Smooth muscle cell (in vitro differentiated cells): Measurements from ENCODE around the gene SEMA4A. TPM values are rescaled to one million over a fixed set of nuclear protein-coding genes. Genes with fewer than 3 reads are reported as not detected.

Experiments used
- DNase-seq: peaks from one replicate; lab custom pipeline; 2025; ENCODE audit not compliant: unreplicated experiment; lab: John Stamatoyannopoulos, UW
- H2AFZ ChIP-seq: fragments of 200-600 bp; sonication (generic); 2 replicates; pipeline ENCODE4 v1.6.0; 2016; ENCODE audit warnings: antibody characterized with exemption, low read depth, mild to moderate bottlenecking
- H3F3A ChIP-seq: fragments of 200-600 bp; sonication (generic); 2 replicates; pipeline ENCODE4 v1.6.0; 2017; ENCODE audit warnings: antibody characterized with exemption, low read depth
- H3K27ac ChIP-seq: fragments of 200-600 bp; sonication (generic); 2 replicates; pipeline ENCODE4 v1.5.1; 2016; ENCODE audit warnings: low read depth, mild to moderate bottlenecking
- H3K27me3 ChIP-seq: fragments of 200-600 bp; sonication (generic); 2 replicates; pipeline ENCODE4 v1.6.1; 2016; ENCODE audit warnings: low read depth, mild to moderate bottlenecking
- H3K36me3 ChIP-seq: fragments of 200-600 bp; sonication (generic); 2 replicates; pipeline ENCODE4 v1.5.1; 2016; ENCODE audit warnings: low read depth
- H3K4me1 ChIP-seq: fragments of 200-600 bp; sonication (generic); 2 replicates; pipeline ENCODE4 v1.5.1; 2016; ENCODE audit warnings: low read depth
- H3K4me2 ChIP-seq: fragments of 200-600 bp; sonication (generic); 2 replicates; pipeline ENCODE4 v1.6.0; 2016; ENCODE audit warnings: mild to moderate bottlenecking
- H3K4me3 ChIP-seq: fragments of 200-600 bp; sonication (generic); 2 replicates; pipeline ENCODE4 v1.5.1; 2016; ENCODE audit warnings: mild to moderate bottlenecking
- H3K79me2 ChIP-seq: fragments of 200-600 bp; sonication (generic); 2 replicates; pipeline ENCODE4 v1.6.0; 2016; ENCODE audit warnings: low read depth, mild to moderate bottlenecking
- H3K9ac ChIP-seq: fragments of 200-600 bp; sonication (generic); 2 replicates; pipeline ENCODE4 v1.6.0; 2016; ENCODE audit warnings: low read depth
- H3K9me3 ChIP-seq: fragments of 200-600 bp; sonication (generic); replicated peaks from 2 replicates; pipeline ENCODE4 v1.5.1; 2016; ENCODE audit warnings: low read depth
- H4K20me1 ChIP-seq: fragments of 200-600 bp; sonication (generic); 2 replicates; pipeline ENCODE4 v1.6.0; 2016; ENCODE audit warnings: low read depth
- WGBS: methylation state at CpG from one replicate; pipeline ENCODE4 v1.1.7; 2016; ENCODE audit warnings: low lambda C conversion rate; 5-methylcytosine and 5-hydroxymethylcytosine counted together
- polyA plus RNA-seq: library from polyadenylated mRNA; unstranded; fragments of >200 nt; fragmentation: Nextera tagmentation; extraction: Ambion mirVana; gene quantifications from 2 replicates; pipeline ENCODE4 v1.2.1, GENCODE V29; 2016
- total RNA-seq: library from RNA; depleted of rRNA; stranded (reverse); fragments of >200 nt; gene quantifications from 2 replicates; pipeline ENCODE4 v1.2.3, GENCODE V29; 2014
- TF ChIP-seq, protein P1 (sequence below): fragments of 200-600 bp; sonication (generic); IDR thresholded peaks from 2 replicates; pipeline ENCODE4 v1.5.1; 2017; ENCODE audit warnings: borderline replicate concordance, mild to moderate bottlenecking, antibody characterized with exemption; ENCODE audit not compliant: insufficient read depth, poor library complexity, severe bottlenecking

SEMA4A gene
- total and polyA plus RNA-seq, 2 experiments from 2014 or later, result 2.1 to 2.2 TPM

GRCh38 chr1:156195853-156196252 lies 42.5 kb downstream of the SEMA4A start:
- no peaks in the 10 kb centered on the region for H3K9me3 ChIP-seq
- no peak for DNase-seq
- no peak overlapping the region for H3K4me3 ChIP-seq
- H3K36me3 ChIP-seq, result no peaks in the 10 kb centered on the region
- peaks cover 17% of the 10 kb centered on the region for H4K20me1 ChIP-seq
- TF ChIP-seq, protein P1, sequence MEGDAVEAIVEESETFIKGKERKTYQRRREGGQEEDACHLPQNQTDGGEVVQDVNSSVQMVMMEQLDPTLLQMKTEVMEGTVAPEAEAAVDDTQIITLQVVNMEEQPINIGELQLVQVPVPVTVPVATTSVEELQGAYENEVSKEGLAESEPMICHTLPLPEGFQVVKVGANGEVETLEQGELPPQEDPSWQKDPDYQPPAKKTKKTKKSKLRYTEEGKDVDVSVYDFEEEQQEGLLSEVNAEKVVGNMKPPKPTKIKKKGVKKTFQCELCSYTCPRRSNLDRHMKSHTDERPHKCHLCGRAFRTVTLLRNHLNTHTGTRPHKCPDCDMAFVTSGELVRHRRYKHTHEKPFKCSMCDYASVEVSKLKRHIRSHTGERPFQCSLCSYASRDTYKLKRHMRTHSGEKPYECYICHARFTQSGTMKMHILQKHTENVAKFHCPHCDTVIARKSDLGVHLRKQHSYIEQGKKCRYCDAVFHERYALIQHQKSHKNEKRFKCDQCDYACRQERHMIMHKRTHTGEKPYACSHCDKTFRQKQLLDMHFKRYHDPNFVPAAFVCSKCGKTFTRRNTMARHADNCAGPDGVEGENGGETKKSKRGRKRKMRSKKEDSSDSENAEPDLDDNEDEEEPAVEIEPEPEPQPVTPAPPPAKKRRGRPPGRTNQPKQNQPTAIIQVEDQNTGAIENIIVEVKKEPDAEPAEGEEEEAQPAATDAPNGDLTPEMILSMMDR, result no peak
- H3K9ac ChIP-seq, result no peak overlapping the region
- WGBS, result 87% methylated on average over 4 of the region's 4 CpGs
- H3K27ac ChIP-seq, result no peak overlapping the region
- H3K27me3 ChIP-seq, result no peaks in the 10 kb centered on the region
- H2AFZ ChIP-seq, result no peak overlapping the region
- no peak overlapping the region for H3K4me2 ChIP-seq
- H3K4me1 ChIP-seq, result peaks cover 7% of the 10 kb centered on the region
- H3K79me2 ChIP-seq, result peaks cover 45% of the 10 kb centered on the region
- no peaks in the 10 kb centered on the region for H3F3A ChIP-seq

DNA sequence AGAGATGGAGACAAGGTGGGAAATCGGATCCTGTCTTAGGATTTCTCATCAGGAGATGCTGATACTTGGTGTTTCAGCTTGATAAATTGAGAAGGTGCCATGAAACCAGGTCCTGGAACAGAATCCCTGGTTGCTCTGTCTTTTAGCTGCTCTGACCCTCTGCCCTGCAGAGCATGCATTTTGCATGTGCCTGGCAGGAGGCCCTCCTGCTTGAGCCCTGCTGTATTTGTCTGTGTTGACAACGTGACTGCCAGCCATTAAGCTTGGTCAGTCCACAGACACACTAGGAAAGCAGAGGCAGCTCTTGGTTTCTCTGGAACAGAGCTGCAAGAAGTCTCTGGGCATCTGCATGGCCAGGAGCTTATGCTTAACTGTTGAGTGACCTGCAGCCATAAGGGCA lies 43.1 kb downstream of the SEMA4A start:
- no peak overlapping the region for H2AFZ ChIP-seq
- no peak overlapping the region for H3K27ac ChIP-seq
- H3K36me3 ChIP-seq, result no peaks in the 10 kb centered on the region
- H3K4me3 ChIP-seq, result no peak overlapping the region
- 77% methylated on average over 2 of the region's 2 CpGs for WGBS
- peaks cover 45% of the 10 kb centered on the region for H3K79me2 ChIP-seq
- H3K4me1 ChIP-seq, result peaks cover 7% of the 10 kb centered on the region
- no peak for DNase-seq
- H3K4me2 ChIP-seq, result no peak overlapping the region
- H3K9ac ChIP-seq, result no peak overlapping the region
- H3K27me3 ChIP-seq, result no peaks in the 10 kb centered on the region
- TF ChIP-seq, protein P1, result no peak
- H3K9me3 ChIP-seq, result no peaks in the 10 kb centered on the region
- H4K20me1 ChIP-seq, result peaks cover 22% of the 10 kb centered on the region
- H3F3A ChIP-seq, result no peaks in the 10 kb centered on the region

GRCh38 chr1:156198831-156199349 lies 45.5 kb downstream of the SEMA4A start:
- H3K4me1 ChIP-seq, result peaks cover 7% of the 10 kb centered on the region
- H3K4me2 ChIP-seq, result no peak overlapping the region
- no peaks in the 10 kb centered on the region for H3K36me3 ChIP-seq
- no peaks in the 10 kb centered on the region for H3K9me3 ChIP-seq
- H3K27ac ChIP-seq, result no peak overlapping the region
- no peaks in the 10 kb centered on the region for H3F3A ChIP-seq
- DNase-seq, result no peak
- no peak overlapping the region for H3K9ac ChIP-seq
- H4K20me1 ChIP-seq, result peaks cover 30% of the 10 kb centered on the region
- H2AFZ ChIP-seq, result no peak overlapping the region
- H3K79me2 ChIP-seq, result peaks cover 45% of the 10 kb centered on the region
- H3K4me3 ChIP-seq, result no peak overlapping the region
- H3K27me3 ChIP-seq, result no peaks in the 10 kb centered on the region
- WGBS, result 96% methylated on average over 5 of the region's 5 CpGs
- TF ChIP-seq, protein P1, result no peak

- no peak overlapping the region for H3K4me2 ChIP-seq
- no peaks in the 10 kb centered on the region for H3K4me1 ChIP-seq
- no peak overlapping the region for H3K9ac ChIP-seq
- H3K79me2 ChIP-seq, result peaks cover 34% of the 10 kb centered on the region
- 99% methylated on average over 8 of the region's 8 CpGs for WGBS
- H3K27ac ChIP-seq, result no peak overlapping the region
- H4K20me1 ChIP-seq, result peaks cover 30% of the 10 kb centered on the region
- TF ChIP-seq, protein P1, result no peak
- H2AFZ ChIP-seq, result no peak overlapping the region
- DNase-seq, result no peak
- no peaks in the 10 kb centered on the region for H3K9me3 ChIP-seq
- no peaks in the 10 kb centered on the region for H3F3A ChIP-seq
- H3K27me3 ChIP-seq, result no peaks in the 10 kb centered on the region
- no peaks in the 10 kb centered on the region for H3K36me3 ChIP-seq
- H3K4me3 ChIP-seq, result no peak overlapping the region
These were observed 46.7 kb downstream of the SEMA4A start for GRCh38 chr1:156200044-156200443.
